Measurements from ENCODE around the gene MPP1. TPM values are rescaled to one million over a fixed set of nuclear protein-coding genes. Genes with fewer than 3 reads are reported as not detected.

The MPP1 gene
- total RNA-seq, 2 experiments from 2014 or later: 69.4 to 72.6 TPM

Other genes with a start within 250 kb of the MPP1 start
- gene CTAG1A, start 220.4 kb downstream of the MPP1 start, total RNA-seq: not detected
- not detected for gene CTAG1B, start 186.2 kb downstream of the MPP1 start, total RNA-seq
- gene CTAG2, start 151.9 kb downstream of the MPP1 start, total RNA-seq: not detected
- gene GAB3, start 54.4 kb downstream of the MPP1 start, total RNA-seq: 10 to 100 TPM in 1 of 2 experiments, 1 to 10 TPM in 1; 9.9 to 10.3 TPM
- gene DKC1, start 42.6 kb downstream of the MPP1 start, total RNA-seq: 10 to 100 TPM; 76.0 to 82.8 TPM
- not detected for gene SMIM9, start 29.2 kb upstream of the MPP1 start, total RNA-seq
- 10 to 100 TPM; 51.0 to 54.4 TPM for gene F8A1, start 80.9 kb upstream of the MPP1 start, total RNA-seq
- gene F8, start 217.2 kb upstream of the MPP1 start, total RNA-seq: 1 to 10 TPM; 4.1 to 4.2 TPM
- 10 to 100 TPM; 49.3 to 51.7 TPM for gene FUNDC2, start 221.4 kb upstream of the MPP1 start, total RNA-seq

All from activated CD8-positive, alpha-beta T cell treated with anti-CD3 and anti-CD28 coated beads, Interleukin-2, amount 10 ng/mL, durations not matched to agents 7 days and 5 days (primary cell).